GM10266 (cell line): ENCODE results near the gene DTNB.

Experiments used
- DNase-seq: peaks from one replicate; pipeline ENCODE4 v3.0.0; 2012; ENCODE audit errors: extremely low spot score
- CTCF ChIP-seq: IDR thresholded peaks from 2 replicates; pipeline ENCODE4 v1.5.1; 2012; ENCODE audit warnings: mild to moderate bottlenecking, low read depth; ENCODE audit not compliant: control insufficient read depth, insufficient read depth; ENCODE audit errors: missing control alignments

Gene DTNB

DNA sequence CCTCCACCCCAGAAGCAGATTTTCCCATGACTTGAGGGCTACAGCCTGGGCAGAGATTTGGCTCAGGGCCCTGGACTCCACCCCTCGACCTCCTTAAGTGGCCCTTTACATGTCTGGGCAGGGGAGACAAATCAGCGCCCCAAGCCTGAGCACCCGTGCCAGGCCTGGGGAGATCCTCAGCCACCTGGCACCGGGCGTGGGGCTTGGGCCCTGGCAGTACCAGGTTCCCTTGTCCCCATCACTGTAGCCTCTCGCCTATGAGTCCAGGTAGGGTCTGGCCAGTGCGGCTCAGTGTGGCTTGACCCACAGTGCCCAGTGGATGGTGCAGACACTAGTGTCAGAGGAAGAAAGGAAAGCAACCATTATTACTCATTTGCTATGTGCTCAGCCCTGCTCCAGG lies 309.6 kb downstream of the DTNB start:
- no peak for TF ChIP-seq CTCF
- no peak for DNase-seq

DNA sequence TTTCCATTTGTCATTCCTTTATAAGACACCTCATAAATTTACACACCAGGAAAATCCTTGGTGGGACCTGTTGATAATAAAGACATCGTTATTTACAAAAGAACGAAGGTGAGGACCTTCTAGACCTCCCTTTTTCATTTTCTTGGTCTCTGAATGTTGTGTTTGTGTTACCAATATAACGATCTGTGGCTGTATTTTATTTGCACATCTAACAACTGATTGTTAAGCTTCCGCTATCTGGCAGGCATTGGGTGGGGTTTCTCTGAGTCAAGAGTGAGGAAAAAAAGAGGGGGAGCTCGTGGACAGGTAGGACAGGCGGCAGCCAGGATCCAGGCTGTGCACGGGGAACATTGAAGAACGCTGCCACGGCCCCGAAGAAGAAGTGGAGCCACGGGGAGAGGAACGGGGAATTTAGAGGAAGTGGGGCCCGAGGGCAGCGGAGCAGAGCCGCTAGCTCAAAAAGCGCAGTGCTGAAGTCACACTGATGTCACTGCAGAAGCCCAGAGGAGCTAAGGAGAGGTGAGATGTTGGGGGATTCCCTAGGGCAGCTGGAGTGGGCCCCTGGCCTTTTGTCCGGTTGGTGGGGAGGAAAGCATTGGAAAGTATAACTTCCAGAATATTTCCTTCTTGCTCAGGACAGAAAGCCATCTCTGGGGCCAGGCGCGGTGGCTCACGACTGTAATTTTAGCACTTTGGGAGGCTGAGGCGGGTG lies 310.8 kb downstream of the DTNB start:
- no peak for TF ChIP-seq CTCF
- peak; percentile 84 for DNase-seq

GRCh38 chr2:25362049-25362433 lies 311.3 kb downstream of the DTNB start:
- TF ChIP-seq CTCF, result peak; percentile 97
- DNase-seq, result peak; percentile 89

DNA sequence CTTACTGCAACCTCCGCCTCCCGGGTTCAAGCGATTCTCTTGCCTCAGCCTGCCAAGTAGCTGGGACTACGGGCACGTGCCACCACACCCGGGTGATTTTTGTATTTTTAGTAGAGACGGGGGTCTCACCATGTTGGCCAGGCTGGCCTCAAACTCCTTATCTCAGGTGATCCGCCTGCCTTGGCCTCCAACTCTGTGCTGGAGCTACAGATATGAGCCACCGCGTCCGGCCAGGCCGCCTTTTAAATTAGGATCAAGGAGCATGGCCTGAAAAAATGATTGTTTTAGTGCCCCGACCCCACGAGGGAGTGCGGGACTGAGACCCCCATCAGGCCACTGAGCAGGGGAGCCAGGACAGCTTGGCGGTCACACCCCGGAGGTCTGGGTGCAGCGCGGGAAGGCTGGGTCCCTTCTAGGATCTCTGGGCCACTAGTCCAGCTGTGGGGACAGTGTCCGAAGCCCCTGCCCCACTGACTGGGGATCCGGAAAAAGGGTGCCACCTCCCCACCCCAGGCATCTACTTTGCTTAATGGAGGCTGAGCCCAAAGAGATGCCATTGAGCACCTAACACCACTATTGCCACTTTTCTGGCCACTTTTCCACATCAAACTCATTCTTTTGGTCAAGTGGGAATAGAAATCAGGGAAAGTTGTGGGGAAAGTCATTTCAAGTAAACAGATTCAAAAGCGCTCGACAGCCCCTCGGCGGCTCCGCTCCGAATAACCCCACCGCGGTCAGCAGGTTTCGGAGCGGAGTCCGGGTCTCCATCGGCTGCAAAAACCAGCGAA lies 311.9 kb downstream of the DTNB start:
- no peak for TF ChIP-seq CTCF
- DNase-seq, result no peak

DNA sequence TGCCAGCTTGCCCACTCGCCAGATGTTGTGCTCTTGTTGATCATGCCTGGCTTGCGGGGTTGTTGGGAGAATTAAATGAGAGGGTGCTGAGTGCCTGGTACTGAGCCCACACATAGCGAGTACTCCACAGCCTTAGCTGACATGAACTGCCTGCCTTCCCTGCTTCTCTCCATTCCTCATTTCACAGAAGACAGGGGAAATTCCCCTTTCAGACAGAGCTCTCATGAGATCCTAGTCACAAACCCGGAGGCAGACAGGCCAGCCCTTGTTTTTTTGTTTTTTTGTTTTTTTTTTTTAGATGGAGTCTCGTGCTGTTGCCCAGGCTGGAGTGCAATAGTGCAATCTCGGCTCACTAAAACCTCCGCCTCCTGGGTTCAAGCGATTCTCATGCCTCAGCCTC lies 314.5 kb downstream of the DTNB start:
- DNase-seq, result no peak
- no peak for TF ChIP-seq CTCF

DNA sequence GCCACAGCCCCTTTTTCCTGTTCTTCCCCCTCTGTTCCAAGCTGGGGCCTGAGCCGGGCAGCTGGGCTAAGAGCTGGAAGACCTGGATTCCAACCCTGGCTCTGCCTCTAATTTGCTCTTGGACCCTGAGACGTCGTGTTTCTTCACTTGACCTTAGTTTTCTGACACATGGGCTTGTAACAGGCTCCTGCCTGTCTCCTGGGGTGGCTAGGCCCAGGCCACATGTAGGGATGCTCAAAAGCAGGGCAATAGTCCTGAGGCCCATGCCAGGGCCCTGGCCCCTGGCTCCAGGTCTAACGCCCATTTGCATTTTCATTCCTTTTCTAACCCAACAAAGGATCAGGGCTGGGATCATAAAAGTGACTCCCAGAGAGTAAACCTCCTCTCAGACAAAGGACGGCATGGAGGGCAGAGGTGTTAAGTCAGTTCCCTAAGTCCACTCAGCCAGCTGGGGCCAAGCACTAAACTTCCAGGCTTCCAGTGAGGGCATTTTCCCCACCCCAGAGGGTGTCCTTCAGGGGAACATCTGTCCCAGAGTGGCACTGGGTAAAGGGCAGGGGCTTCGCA lies 315.0 kb downstream of the DTNB start:
- no peak for TF ChIP-seq CTCF
- DNase-seq, result no peak

GRCh38 chr2:25356088-25356487 lies 317.3 kb downstream of the DTNB start:
- DNase-seq, result no peak
- no peak for TF ChIP-seq CTCF
